Activated CD4-positive, alpha-beta T cell treated with anti-CD3 and anti-CD28 coated beads, Interleukin-2, amount 50 U/mL, for 16 hours (primary cell): ENCODE measurements around the gene KRT81.
"Not testable (repeated sequence)": the region's sequence is repeated elsewhere in the genome, so short reads cannot be mapped to it uniquely, and the experiment has no call there.

Source experiments
- DNase-seq: peaks from one replicate; pipeline ENCODE4 v3.0.0-alpha.2; 2020

KRT81 gene

GRCh38 chr12:52270541-52271070 lies 20.7 kb downstream of the KRT81 start:
- DNase-seq, result no peak

GRCh38 chr12:52268212-52268611 lies 23.1 kb downstream of the KRT81 start:
- DNase-seq, result no peak

GRCh38 chr12:52267699-52268098 lies 23.6 kb downstream of the KRT81 start:
- DNase-seq, result no peak

- no peak for DNase-seq
Observed at GRCh38 chr12:52267266-52267665, 24.1 kb downstream of the KRT81 start.

GRCh38 chr12:52266514-52266913 lies 24.8 kb downstream of the KRT81 start:
- DNase-seq, result no peak

GRCh38 chr12:52264435-52264825 lies 26.9 kb downstream of the KRT81 start:
- no peak for DNase-seq

- no peak for DNase-seq
Observed at GRCh38 chr12:52263761-52264434, 27.4 kb downstream of the KRT81 start.

- DNase-seq, result no peak
Observed at GRCh38 chr12:52262286-52262685, 29.0 kb downstream of the KRT81 start.

GRCh38 chr12:52261208-52261484 lies 30.2 kb downstream of the KRT81 start:
- DNase-seq, result no peak

GRCh38 chr12:52260361-52261207 lies 30.8 kb downstream of the KRT81 start:
- DNase-seq, result no peak

- DNase-seq, result no peak
Observed at GRCh38 chr12:52259657-52260243, 31.6 kb downstream of the KRT81 start.

GRCh38 chr12:52258335-52258901 lies 32.9 kb downstream of the KRT81 start:
- no peak for DNase-seq

- not testable (repeated sequence) for DNase-seq
Observed at GRCh38 chr12:52257922-52258321, 33.4 kb downstream of the KRT81 start.

- no peak for DNase-seq
Observed at GRCh38 chr12:52257074-52257551, 34.2 kb downstream of the KRT81 start.

- no peak for DNase-seq
Observed at GRCh38 chr12:52256584-52256935, 34.8 kb downstream of the KRT81 start.

- no peak for DNase-seq
Observed at GRCh38 chr12:52255926-52256583, 35.3 kb downstream of the KRT81 start.

- DNase-seq, result no peak
Observed at GRCh38 chr12:52254965-52255751, 36.2 kb downstream of the KRT81 start.

- DNase-seq, result no peak
Observed at GRCh38 chr12:52254180-52254964, 37.0 kb downstream of the KRT81 start.

GRCh38 chr12:52253391-52254179 lies 37.7 kb downstream of the KRT81 start:
- DNase-seq, result no peak

- no peak for DNase-seq
Observed at GRCh38 chr12:52252728-52253343, 38.5 kb downstream of the KRT81 start.
